HG03571 (cell line): ENCODE results near the gene PPP1R14D.

Source experiments
- ATAC-seq: cut with Tn5 transposase; IDR thresholded peaks from one replicate; pipeline ENCODE4 v1.9.1; 2021; ENCODE audit not compliant: unreplicated experiment

Gene PPP1R14D

GRCh38 chr15:40853241-40853890 is 24.9 kb upstream of the PPP1R14D start:
- ATAC-seq, result no peak

- ATAC-seq, result no peak
Measured at GRCh38 chr15:40852529-40852928, 24.0 kb upstream of the PPP1R14D start.

- ATAC-seq, result no peak
Measured at GRCh38 chr15:40850576-40851112, 22.1 kb upstream of the PPP1R14D start.

DNA sequence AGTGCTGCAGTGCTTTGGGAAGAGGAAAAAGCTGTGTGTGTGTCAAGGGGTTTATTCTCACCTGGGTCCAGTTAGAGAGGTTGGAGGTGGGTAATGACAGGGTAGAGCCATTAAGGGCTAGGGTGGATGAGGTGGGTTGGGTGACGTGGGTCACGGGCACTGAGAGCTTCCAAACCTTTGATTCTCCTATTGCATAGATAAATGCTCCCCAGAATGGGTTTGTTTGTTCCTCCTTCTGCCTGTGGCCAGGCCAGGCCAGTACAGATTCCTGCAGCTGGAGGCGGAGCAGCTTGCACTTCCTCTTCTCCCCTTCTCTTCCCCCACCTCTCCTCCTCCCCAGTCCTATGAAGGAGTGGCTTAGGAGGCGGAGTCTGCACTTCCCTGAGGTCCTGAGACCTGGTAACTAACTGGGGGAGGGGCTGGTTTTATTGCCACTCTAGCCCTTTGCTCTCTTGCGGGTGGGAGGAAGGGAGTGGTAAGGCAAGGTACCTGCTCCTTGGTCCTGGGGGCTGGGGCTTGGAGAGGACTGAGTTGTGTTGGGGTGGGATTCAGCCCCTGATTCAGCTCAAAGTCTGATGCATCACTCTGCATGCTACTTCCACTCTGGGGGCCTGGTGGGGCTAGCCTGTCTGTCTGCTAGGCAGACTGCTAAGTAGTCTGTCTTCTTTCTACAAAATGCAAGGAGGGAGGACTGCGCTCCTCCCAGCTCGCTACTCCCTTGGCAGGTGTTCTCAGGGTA is 18.9 kb upstream of the PPP1R14D start:
- ATAC-seq, result no peak

GRCh38 chr15:40846841-40847222 is 18.3 kb upstream of the PPP1R14D start:
- ATAC-seq, result no peak

DNA sequence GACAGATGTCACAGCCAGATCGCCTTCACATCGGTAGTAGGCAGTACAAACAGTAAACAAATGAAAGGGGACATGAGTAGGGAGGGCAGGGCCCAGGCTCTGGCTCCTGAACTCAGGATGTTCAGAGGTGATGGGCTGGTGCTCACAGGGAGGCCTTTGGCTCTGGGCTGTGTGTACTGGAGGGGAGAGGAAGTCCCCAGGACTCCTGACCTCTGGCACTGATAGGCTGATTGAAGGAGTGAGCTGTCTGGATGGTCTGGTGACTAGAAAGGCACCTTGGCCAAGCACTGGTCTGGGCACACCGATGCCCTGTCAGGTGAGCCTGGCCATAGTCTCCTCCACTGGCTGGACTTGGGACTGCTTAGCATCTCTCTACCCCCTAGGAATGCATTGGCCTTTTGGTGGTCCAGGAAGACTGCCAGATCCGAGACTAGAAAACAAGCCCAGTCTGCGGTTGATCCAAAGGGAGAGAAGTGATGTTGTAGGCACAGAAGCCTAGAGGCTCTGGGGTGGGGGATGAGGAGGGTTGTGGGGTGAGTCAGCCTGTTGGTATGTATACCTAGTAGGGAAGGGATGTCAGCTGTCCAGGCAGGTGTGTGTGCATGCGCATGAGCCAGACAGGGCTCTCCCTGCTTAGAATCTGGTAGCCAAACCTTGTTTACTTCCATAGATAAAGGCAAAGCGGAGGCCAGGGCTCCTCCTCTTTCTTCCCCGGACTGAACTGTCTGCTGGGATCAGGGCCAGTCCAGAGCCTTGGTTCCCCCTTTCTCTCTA is 17.2 kb upstream of the PPP1R14D start:
- no peak for ATAC-seq

DNA sequence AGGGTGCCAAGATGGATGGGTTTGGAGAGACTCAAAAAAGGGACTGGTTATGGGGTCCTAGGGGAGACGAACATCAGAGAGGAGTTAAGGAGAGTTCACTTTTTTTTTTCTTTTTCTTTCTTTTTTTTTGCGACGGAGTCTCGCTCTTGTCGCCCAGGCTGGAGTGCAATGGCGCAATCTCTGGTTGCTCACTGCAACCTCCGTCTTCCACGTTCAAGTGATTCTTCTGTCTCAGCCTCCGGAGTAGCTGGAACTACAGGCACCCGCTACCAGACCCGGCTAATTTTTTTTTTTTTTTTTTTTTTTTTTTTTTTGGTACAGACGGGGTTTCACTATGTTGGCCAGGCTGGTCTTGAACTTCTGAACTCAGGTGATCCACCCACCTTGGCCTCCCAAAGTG is 16.5 kb upstream of the PPP1R14D start:
- no peak for ATAC-seq

DNA sequence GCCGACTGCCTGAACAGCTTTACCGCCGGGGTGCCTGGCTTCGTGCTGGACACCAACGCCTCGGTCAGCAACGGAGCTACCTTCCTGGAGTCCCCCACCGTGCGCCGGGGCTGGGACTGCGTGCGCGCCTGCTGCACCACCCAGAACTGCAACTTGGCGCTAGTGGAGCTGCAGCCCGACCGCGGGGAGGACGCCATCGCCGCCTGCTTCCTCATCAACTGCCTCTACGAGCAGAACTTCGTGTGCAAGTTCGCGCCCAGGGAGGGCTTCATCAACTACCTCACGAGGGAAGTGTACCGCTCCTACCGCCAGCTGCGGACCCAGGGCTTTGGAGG is 16.2 kb upstream of the PPP1R14D start:
- ATAC-seq, result no peak

DNA sequence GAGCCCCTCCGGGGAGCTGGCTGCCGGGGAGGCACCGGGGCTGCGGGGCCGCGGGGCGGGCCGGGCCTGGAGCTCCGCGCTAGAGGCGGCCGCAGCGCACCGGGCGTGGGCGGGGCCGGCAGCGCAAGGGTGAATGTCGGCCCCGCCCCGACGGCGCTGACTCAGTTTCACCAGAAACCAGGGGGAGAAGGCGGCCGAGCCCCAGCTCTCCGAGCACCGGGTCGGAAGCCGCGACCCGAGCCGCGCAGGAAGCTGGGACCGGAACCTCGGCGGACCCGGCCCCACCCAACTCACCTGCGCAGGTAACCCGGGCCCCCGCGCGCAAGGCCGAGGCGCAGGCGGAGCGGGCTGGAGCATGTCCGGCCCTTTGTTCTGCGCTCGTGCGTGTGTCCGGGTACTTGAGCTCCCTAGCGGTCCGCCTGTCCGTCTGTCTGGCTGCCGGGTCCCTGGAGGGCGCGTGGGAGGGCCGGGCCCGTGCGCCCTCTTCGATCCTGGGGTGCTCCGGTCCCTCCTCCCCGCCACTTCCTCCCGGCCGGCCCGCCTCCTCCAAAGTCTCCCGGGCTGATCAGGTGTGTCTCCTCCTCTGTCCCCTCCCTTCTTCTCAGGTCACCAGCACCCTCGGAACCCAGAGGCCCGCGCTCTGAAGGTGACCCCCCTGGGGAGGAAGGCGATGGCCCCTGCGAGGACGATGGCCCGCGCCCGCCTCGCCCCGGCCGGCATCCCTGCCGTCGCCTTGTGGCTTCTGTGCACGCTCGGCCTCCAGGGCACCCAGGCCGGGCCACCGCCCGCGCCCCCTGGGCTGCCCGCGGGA is 15.6 kb upstream of the PPP1R14D start, which contains the start of gene SPINT1:
Gene SPINT1 (plus strand): TSS at position 164 of the 811 bp plus-strand sequence. CDS start 507 bp downstream, at position 671.
- ATAC-seq, result no peak

DNA sequence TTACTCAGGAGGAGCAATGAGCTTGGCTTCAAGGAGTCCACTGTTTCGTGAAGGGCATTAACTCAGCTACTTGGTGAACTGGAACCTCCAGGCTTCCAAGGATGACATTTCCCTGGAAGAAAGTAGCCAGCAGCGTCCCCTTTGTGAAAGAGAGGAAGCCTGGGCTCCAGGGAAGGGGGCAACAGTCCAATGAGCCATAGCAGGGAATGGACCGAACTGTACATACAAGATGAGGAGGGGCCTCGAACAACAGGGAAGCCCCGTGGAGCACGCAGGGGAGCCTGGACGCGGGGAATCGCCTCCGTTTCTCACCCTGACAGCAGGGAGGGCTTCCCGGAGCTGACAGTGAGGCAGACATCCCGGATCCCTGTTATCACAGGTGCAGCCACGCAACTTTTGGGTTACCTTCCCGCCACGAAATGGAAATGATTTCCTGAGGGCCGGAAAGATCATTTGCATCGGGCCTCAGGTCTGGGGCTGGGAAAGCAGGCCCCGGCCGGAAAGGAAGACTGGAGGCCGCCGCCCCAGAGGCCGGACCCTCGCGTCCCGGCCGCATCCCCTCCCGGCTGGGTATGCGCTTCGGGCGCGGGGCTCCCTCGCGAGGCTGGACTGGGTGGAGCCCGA is 14.9 kb upstream of the PPP1R14D start:
- ATAC-seq, result no peak

GRCh38 chr15:40841741-40842140 is 13.2 kb upstream of the PPP1R14D start:
- no peak for ATAC-seq

- ATAC-seq, result no peak
Measured at GRCh38 chr15:40838756-40839155, 10.2 kb upstream of the PPP1R14D start.

DNA sequence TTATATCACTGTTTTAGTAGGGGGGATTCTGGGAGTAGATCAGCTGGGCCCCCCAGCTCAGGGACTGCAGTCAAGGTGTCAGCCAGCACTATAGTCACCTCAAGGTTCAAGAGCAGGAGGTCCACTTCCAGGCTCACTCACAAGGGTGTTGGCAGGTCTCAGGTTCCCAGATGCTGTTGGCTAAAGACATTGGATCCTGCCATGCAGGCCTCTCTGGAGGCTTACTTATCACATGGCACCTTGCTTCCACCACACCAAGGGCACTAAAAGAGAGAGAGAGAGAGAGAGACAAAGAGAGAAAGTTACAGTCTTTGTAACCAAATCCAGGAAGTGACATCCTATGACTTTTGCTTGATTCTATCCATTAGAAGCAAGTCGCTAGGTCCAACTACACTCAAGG is 7.5 kb upstream of the PPP1R14D start:
- ATAC-seq, result no peak

DNA sequence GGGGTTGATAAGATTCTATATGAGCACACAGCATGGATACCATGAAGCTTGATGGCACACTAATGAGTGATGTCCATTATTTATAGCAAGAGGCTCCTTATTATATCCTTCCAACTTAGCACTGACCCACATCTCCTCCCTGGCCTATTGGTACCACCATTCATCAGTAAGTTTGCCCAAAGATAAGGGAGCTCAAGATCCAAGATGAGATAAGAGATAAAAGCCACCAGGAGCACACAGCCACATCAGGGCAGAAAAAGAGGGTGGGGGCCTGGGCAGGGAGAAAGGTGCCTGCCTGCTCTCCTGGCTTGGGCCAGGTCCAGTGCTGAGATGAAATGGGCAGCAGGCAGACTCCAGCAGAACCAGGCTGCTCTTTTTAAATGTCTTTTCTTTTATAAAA is 4.4 kb upstream of the PPP1R14D start:
- no peak for ATAC-seq

DNA sequence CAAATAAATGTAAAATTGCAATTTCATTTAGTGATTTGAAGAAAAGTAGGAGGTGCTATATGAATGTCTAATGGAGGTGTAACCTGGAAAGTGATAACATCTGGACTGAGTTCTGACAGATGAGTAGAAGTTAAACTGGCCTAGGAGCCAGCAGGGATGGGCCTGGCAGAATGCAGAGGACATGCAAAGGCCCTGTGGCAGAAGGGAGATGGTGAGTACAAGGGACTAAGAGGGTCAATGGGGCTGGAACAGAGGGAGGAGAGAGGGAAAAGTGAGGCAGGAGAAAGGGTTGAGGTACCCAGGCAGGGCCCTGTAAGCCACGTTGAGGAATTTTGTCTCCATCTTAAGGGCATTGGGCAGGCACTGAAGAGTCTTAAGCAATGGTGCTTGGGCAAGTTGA is 3.4 kb upstream of the PPP1R14D start:
- no peak for ATAC-seq

DNA sequence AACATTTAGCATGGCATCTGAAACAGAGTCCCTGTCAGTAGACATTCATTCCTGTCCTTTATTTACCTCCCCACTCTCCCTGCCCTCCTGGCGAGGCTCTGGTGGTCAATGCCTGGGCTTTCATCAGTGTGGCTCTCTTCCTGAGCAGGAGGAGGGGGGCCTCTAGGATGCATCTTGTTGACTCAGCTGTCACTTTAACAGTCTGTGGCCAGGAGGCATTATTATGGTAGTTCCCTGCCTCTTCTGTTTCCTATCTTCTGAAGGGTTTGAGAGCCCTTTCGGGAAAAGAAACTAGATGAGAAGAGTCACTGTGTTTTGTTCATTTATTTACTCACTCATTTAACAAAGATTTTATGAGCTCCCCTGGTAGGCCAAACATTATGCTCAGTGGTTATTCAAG is 2.4 kb upstream of the PPP1R14D start:
- no peak for ATAC-seq

- ATAC-seq, result no peak
Measured at GRCh38 chr15:40829115-40829514, 607 bp upstream of the PPP1R14D start.

DNA sequence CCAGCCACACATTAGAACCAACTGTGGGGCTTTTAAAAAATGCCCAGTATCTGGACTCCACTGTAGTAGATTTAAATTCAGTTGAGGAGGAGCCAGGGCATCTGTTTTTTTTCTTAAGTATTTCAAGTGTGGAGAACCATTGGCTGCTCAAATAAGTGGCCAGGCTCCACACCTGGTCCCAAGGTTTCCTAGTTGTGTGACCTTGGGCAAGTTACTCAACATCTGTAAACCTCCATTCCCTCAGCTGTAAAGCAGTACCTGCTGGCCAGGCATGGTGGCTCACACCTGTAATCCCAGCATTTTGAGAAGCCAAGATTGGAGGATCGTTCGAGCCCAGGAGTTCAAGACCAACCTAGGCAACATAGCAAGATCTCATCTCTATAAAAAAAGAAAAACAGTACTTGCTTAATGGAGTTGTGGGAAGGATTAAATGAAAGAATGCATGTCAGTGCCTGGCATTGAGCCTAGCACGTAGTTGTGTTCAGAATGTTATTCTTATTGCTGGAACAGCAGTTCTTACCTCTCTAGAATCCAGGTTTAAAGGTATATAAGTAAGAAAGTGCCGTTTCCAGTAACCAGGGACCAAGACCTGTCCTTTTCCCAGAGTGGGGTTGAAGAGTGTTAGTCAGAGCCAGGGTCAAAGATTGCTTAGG is 2.0 kb downstream of the PPP1R14D start:
- ATAC-seq, result no peak

GRCh38 chr15:40825661-40826422 is 2.7 kb downstream of the PPP1R14D start:
- no peak for ATAC-seq
